ENCODE results near the gene GLYR1.
"Not testable (repeated sequence)": the region's sequence is repeated elsewhere in the genome, so short reads cannot be mapped to it uniquely, and the experiment has no call there.

Gene GLYR1

GRCh38 chr16:4846901-4847773, at the start of gene GLYR1, which contains the start of gene UBN1:
TSS of gene GLYR1 (minus strand) at chr16:4847288. CDS start at chr16:4847265, 23 bp downstream.
TSS of gene UBN1 (plus strand) at chr16:4847481. CDS start at chr16:4852918, 5,437 bp downstream.
- TF ChIP-seq CTCF (IDR thresholded peaks at IDR 0.05; ENCODE audit: low read depth, low read length) = no peak
- peak; percentile 88 for DNase-seq (ENCODE audit: extremely low read depth, low read depth)

GRCh38 chr16:4896761-4897160, 49.7 kb upstream of the GLYR1 start:
- not testable (repeated sequence) for DNase-seq (ENCODE audit: extremely low read depth, low read depth)

GRCh38 chr16:4895366-4895765, 48.3 kb upstream of the GLYR1 start:
- TF ChIP-seq CTCF (IDR thresholded peaks at IDR 0.05; ENCODE audit: low read depth, low read length) = no peak

GRCh38 chr16:4894276-4895150, 47.4 kb upstream of the GLYR1 start:
- no peak for DNase-seq (ENCODE audit: extremely low read depth, low read depth)

More at GRCh38 chr16:4895366-4895765, 48.3 kb upstream of the GLYR1 start:
- DNase-seq (ENCODE audit: extremely low read depth, low read depth) = no peak

GRCh38 chr16:4893103-4893862, 46.2 kb upstream of the GLYR1 start:
- no peak for TF ChIP-seq CTCF (IDR thresholded peaks at IDR 0.05; ENCODE audit: low read depth, low read length)
- no peak for DNase-seq (ENCODE audit: extremely low read depth, low read depth)

More at GRCh38 chr16:4894276-4895150, 47.4 kb upstream of the GLYR1 start:
- no peak for TF ChIP-seq CTCF (IDR thresholded peaks at IDR 0.05; ENCODE audit: low read depth, low read length)

GRCh38 chr16:4892361-4893102, 45.4 kb upstream of the GLYR1 start:
- no peak for TF ChIP-seq CTCF (IDR thresholded peaks at IDR 0.05; ENCODE audit: low read depth, low read length)
- DNase-seq (ENCODE audit: extremely low read depth, low read depth) = no peak

GRCh38 chr16:4891886-4892216, 44.8 kb upstream of the GLYR1 start:
- no peak for TF ChIP-seq CTCF (IDR thresholded peaks at IDR 0.05; ENCODE audit: low read depth, low read length)
- DNase-seq (ENCODE audit: extremely low read depth, low read depth) = no peak

Data from AG09319 (cell line).